Measurements from ENCODE around the gene ARL14EPL. TPM values are rescaled to one million over a fixed set of nuclear protein-coding genes. Genes with fewer than 3 reads are reported as not detected.

The ARL14EPL gene
- total and polyA plus RNA-seq, 2 experiments from 2014 or later, result not detected

- Histone ChIP-seq H3K4me2 (no peak overlapping the region), H3K4me3 (no peak overlapping the region), H3K27me3 (ENCODE audit: insufficient read depth) (no peaks in the 10 kb centered on the region), H3K9me2 (ENCODE audit: insufficient read depth) (no peaks in the 10 kb centered on the region; the same call in 1 of the 2 replicates), H3K36me3 (ENCODE audit: insufficient read depth) (no peaks in the 10 kb centered on the region), H2AFZ (no peak overlapping the region), H3F3A (replicated peaks; ENCODE audit: low read depth) (no peaks in the 10 kb centered on the region), H3K27ac (ENCODE audit: low read depth) (no peak overlapping the region), H3K79me2 (replicated peaks; ENCODE audit: insufficient read depth) (no peaks in the 10 kb centered on the region), H3K4me1 (ENCODE audit: insufficient read depth) (no peaks in the 10 kb centered on the region), H4K20me1 (replicated peaks; ENCODE audit: insufficient read depth) (no peaks in the 10 kb centered on the region)
- DNase-seq (ENCODE audit: low spot score), result no peak
- Mint-ChIP-seq H3K4me3 (no peak overlapping the region), H3K36me3 (ENCODE audit: low read depth) (no peaks in the 10 kb centered on the region), H3K27ac (no peak overlapping the region), H3K4me1 (no peaks in the 10 kb centered on the region), H3K9me3 (no peaks in the 10 kb centered on the region), H3K27me3 (ENCODE audit: insufficient read depth, low read depth, poor library complexity) (no peaks in the 10 kb centered on the region)
- no peak for TF ChIP-seq JUNB (IDR thresholded peaks at IDR 0.05; ENCODE audit: unreplicated experiment)
- peak in 1 of 2 experiments; percentile 22; a peak in 1 of 4 replicates for TF ChIP-seq CTCF (conservative IDR thresholded peaks at IDR 0.05; ENCODE audit: low read depth in 2 of 2)
- no peak for ATAC-seq
These were observed 8.7 kb upstream of the ARL14EPL start for GRCh38 chr5:116023619-116024018.

GRCh38 chr5:116025866-116026265, 6.4 kb upstream of the ARL14EPL start:
- Mint-ChIP-seq H3K9me3 (no peaks in the 10 kb centered on the region), H3K4me1 (no peaks in the 10 kb centered on the region), H3K27me3 (ENCODE audit: insufficient read depth, low read depth, poor library complexity) (peaks cover 4% of the 10 kb centered on the region), H3K36me3 (ENCODE audit: low read depth) (no peaks in the 10 kb centered on the region), H3K27ac (no peak overlapping the region), H3K4me3 (no peak overlapping the region)
- H3K4me1 ChIP-seq (ENCODE audit: insufficient read depth), result no peaks in the 10 kb centered on the region
- no peaks in the 10 kb centered on the region for H3K79me2 ChIP-seq (replicated peaks; ENCODE audit: insufficient read depth)
- H3K27ac ChIP-seq (ENCODE audit: low read depth), result no peak overlapping the region
- H4K20me1 ChIP-seq (replicated peaks; ENCODE audit: insufficient read depth), result no peaks in the 10 kb centered on the region
- no peak for ATAC-seq
- no peaks in the 10 kb centered on the region for H3K27me3 ChIP-seq (ENCODE audit: insufficient read depth)
- H3F3A ChIP-seq (replicated peaks; ENCODE audit: low read depth), result no peaks in the 10 kb centered on the region
- H3K4me2 ChIP-seq, result no peak overlapping the region
- peaks cover 6% of the 10 kb centered on the region; the same call in 1 of the 2 replicates for H3K9me2 ChIP-seq (ENCODE audit: insufficient read depth)
- no peak overlapping the region for H2AFZ ChIP-seq
- DNase-seq (ENCODE audit: low spot score), result no peak
- H3K36me3 ChIP-seq (ENCODE audit: insufficient read depth), result no peaks in the 10 kb centered on the region
- TF ChIP-seq CREB1 (CRISPR knock-in tag; IDR thresholded peaks at IDR 0.05; ENCODE audit: low read depth) (no peak), REST (IDR thresholded peaks at IDR 0.05; ENCODE audit: unreplicated experiment) (no peak)
- no peak overlapping the region for H3K4me3 ChIP-seq

GRCh38 chr5:116032991-116033390, 719 bp downstream of the ARL14EPL start:
- no peaks in the 10 kb centered on the region for H3F3A ChIP-seq (replicated peaks; ENCODE audit: low read depth)
- no peaks in the 10 kb centered on the region for H3K9me3 Mint-ChIP-seq
- peaks cover 15% of the 10 kb centered on the region; the same call in 1 of the 2 replicates for H3K4me1 ChIP-seq (ENCODE audit: insufficient read depth)
- H3K36me3 ChIP-seq (ENCODE audit: insufficient read depth), result no peaks in the 10 kb centered on the region
- no peak overlapping the region for H3K27ac ChIP-seq (ENCODE audit: low read depth)
- H3K4me3 ChIP-seq, result no peak overlapping the region
- no peak overlapping the region for H2AFZ ChIP-seq
- no peaks in the 10 kb centered on the region for H4K20me1 ChIP-seq (replicated peaks; ENCODE audit: insufficient read depth)
- DNase-seq (ENCODE audit: low spot score), result no peak
- no peak for ATAC-seq
- H3K4me2 ChIP-seq, result no peak overlapping the region
- TF ChIP-seq POLR2AphosphoS5 (IDR thresholded peaks at IDR 0.05; ENCODE audit: low read depth), result no peak
- TF ChIP-seq REST (IDR thresholded peaks at IDR 0.05; ENCODE audit: unreplicated experiment), result no peak
- no peak for TF ChIP-seq EZH2 (IDR thresholded peaks at IDR 0.05; ENCODE audit: low read depth, unreplicated experiment)
- no peak for TF ChIP-seq ZNF114 (CRISPR knock-in tag; IDR thresholded peaks at IDR 0.05)
- no peaks in the 10 kb centered on the region for H3K79me2 ChIP-seq (replicated peaks; ENCODE audit: insufficient read depth)
- H3K4me1 Mint-ChIP-seq, result peaks cover 11% of the 10 kb centered on the region
- H3K4me3 Mint-ChIP-seq, result no peak overlapping the region
- peaks cover 4% of the 10 kb centered on the region for H3K27me3 Mint-ChIP-seq (ENCODE audit: insufficient read depth, low read depth, poor library complexity)
- H3K36me3 Mint-ChIP-seq (ENCODE audit: low read depth), result no peaks in the 10 kb centered on the region
- H3K27ac Mint-ChIP-seq, result no peak overlapping the region
- H3K27me3 ChIP-seq (ENCODE audit: insufficient read depth), result no peaks in the 10 kb centered on the region
- H3K9me2 ChIP-seq (ENCODE audit: insufficient read depth), result 0 out of 2 replicates have a peak, but pooled peaks cover 6% of the 10 kb centered on the region
